Right lobe of liver (tissue), 4 donors: ENCODE results near the gene DIDO1.

Experiments
- CTCF ChIP-seq, 4 donors: fragments of 200-600 bp in 3 of 4; fragments of 450-650 bp in 1 of 4; IDR thresholded peaks; one replicate each; pipeline versions ENCODE4 v1.5.1 to v1.8.0; 2016 to 2022; ENCODE audit warnings: antibody characterized with exemption in 4 of 4, mild to moderate bottlenecking in 2 of 4
- POLR2A ChIP-seq: fragments of 450-650 bp; IDR thresholded peaks from one replicate; pipeline ENCODE4 v1.6.1; 2017; ENCODE audit warnings: antibody characterized with exemption, mild to moderate bottlenecking
- donor health status: DM: no; HTN: no; CAD: no.
- donor health status: DM: no; HTN: no; CAD: no.
- donor health status: DM: no; HTN: yes; CAD: no.

GRCh38 chr20:62966212-62967148, 40.2 kb upstream of the DIDO1 start:
- TF ChIP-seq CTCF (IDR thresholded peaks at IDR 0.05): no peak
- TF ChIP-seq POLR2A: no peak
